ENCODE data around the gene TTR. TPM values are rescaled to one million over a fixed set of nuclear protein-coding genes. Genes with fewer than 3 reads are reported as not detected.

TTR gene
- total and polyA plus RNA-seq, 2 donors (not counting 1 experiment from before 2014, with no cell fraction given): not detected

DNA sequence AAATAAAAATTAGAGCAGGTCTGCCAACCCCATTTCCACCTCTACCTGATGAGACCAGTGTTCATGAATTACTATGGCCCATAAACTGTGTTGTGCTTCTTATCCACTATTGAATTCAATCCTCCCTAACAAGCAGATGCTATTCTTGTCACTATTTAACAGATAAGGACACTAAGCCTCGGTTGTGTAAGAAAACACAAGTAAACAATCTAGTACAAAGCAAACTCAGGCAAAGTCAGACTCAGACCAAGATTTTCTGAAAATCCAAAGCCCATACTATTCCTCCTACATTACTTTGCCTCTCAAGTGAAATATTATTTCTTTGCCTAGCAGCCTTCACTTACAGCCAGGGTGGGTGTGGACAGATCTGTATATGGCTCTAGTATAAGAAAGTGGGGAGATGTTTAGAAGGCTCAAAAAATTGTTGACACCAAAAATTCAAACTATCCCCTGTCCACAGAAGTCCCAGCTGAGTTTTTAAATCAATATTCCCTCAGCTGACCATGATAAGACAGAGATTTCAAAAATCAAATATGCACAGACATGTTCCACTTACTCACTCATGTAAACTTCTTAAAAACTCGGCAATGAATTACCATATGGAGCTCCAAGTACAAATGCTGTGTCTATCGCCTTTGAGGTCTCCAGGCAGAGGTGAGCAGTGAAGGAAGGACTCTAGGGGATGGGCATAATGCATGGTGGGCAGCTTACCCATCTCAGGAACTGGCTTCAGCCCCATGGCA lies 16.0 kb upstream of the TTR start:
- H3K4me1 ChIP-seq (ENCODE audit: control insufficient read depth in 2 of 2, insufficient read depth in 2 of 2, low read length in 2 of 2): no peaks in the 10 kb centered on the region
- H3K4me2 ChIP-seq (replicated peaks; ENCODE audit: low read depth, low read length, poor library complexity, severe bottlenecking): no peak overlapping the region
- H3K27me3 Mint-ChIP-seq: no peaks in the 10 kb centered on the region
- no peaks in the 10 kb centered on the region for H3K4me1 Mint-ChIP-seq
- no peak for DNase-seq
- H3K4me3 ChIP-seq (ENCODE audit: control extremely low read depth in 1 of 5, extremely low read depth in 1 of 5, insufficient read depth in 1 of 5, low read depth in 2 of 5, low read length in 4 of 5): no peak overlapping the region
- no peaks in the 10 kb centered on the region for H4K20me1 ChIP-seq (ENCODE audit: control insufficient read depth, insufficient read depth, low read length, poor library complexity, severe bottlenecking)
- no peak overlapping the region for H3K27ac Mint-ChIP-seq
- no peaks in the 10 kb centered on the region for H3K9me3 ChIP-seq (ENCODE audit: control extremely low read depth in 1 of 3, control insufficient read depth in 2 of 3, insufficient read depth in 1 of 3, low read length in 2 of 3)
- H3K36me3 ChIP-seq (replicated peaks in 1 of 2; ENCODE audit: control extremely low read depth in 1 of 2, control insufficient read depth in 1 of 2, extremely low read depth in 1 of 2, insufficient read depth in 2 of 2, low read length in 1 of 2): no peaks in the 10 kb centered on the region
- no peaks in the 10 kb centered on the region for H3K27me3 ChIP-seq (replicated peaks in 1 of 4; ENCODE audit: control extremely low read depth in 1 of 4, control insufficient read depth in 3 of 4, insufficient read depth in 4 of 4, low read length in 3 of 4)
- H3K9ac ChIP-seq (ENCODE audit: low read length): no peak overlapping the region
- no peak overlapping the region for H3K27ac ChIP-seq (ENCODE audit: low read length in 2 of 2)
- WGBS (ENCODE audit: insufficient coverage): 94% methylated on average over 2 of the region's 3 CpGs
- POLR2A ChIA-PET: no interaction called here
- H3K9me3 Mint-ChIP-seq (ENCODE audit: insufficient read depth): no peaks in the 10 kb centered on the region
- TF ChIP-seq, protein P1, sequence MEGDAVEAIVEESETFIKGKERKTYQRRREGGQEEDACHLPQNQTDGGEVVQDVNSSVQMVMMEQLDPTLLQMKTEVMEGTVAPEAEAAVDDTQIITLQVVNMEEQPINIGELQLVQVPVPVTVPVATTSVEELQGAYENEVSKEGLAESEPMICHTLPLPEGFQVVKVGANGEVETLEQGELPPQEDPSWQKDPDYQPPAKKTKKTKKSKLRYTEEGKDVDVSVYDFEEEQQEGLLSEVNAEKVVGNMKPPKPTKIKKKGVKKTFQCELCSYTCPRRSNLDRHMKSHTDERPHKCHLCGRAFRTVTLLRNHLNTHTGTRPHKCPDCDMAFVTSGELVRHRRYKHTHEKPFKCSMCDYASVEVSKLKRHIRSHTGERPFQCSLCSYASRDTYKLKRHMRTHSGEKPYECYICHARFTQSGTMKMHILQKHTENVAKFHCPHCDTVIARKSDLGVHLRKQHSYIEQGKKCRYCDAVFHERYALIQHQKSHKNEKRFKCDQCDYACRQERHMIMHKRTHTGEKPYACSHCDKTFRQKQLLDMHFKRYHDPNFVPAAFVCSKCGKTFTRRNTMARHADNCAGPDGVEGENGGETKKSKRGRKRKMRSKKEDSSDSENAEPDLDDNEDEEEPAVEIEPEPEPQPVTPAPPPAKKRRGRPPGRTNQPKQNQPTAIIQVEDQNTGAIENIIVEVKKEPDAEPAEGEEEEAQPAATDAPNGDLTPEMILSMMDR (IDR thresholded peaks at IDR 0.05): no peak
- no peak for TF ChIP-seq EZH2 (IDR thresholded peaks at IDR 0.05; ENCODE audit: borderline replicate concordance, insufficient read depth, low read depth, low read length, poor library complexity, severe bottlenecking)
- intact Hi-C loops (cut with micrococcal nuclease): no loop called here
- no peak overlapping the region for H3K4me3 Mint-ChIP-seq
- H3K79me2 ChIP-seq (ENCODE audit: control insufficient read depth, insufficient read depth, low read length): no peaks in the 10 kb centered on the region
- H2AFZ ChIP-seq (ENCODE audit: insufficient read depth, low read depth, low read length, poor library complexity, severe bottlenecking): no peak overlapping the region
- ATAC-seq (ENCODE audit: low read depth): no peak
- CTCF ChIA-PET: interaction anchor here (1.2 kb wide), 1 partner anchor 23 kb away, joined by 3 read pairs; no protein-coding TSS in a partner anchor

DNA sequence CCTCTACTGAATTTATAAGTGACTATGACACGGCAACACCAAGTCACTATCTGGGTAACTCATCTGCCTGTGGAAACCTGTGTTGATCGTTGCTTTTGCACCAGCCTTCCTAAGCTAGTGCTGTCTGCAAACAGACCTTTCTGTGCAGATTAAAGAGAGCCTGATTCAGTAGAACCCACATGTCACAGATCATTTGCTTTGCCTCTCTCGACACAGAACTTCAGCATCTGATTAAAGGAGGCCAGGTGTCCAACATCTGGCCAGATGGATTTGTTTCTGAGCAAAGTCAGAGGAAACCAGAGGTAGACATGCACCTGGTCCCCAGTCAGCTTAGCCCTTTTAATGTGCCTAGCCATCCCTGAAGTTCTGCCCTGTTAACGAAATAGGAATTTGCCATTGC lies 15.0 kb upstream of the TTR start:
- no peaks in the 10 kb centered on the region for H3K9me3 ChIP-seq (ENCODE audit: control extremely low read depth in 1 of 3, control insufficient read depth in 2 of 3, insufficient read depth in 1 of 3, low read length in 2 of 3)
- H3K4me3 ChIP-seq (ENCODE audit: control extremely low read depth in 1 of 5, extremely low read depth in 1 of 5, insufficient read depth in 1 of 5, low read depth in 2 of 5, low read length in 4 of 5): no peak overlapping the region
- no peaks in the 10 kb centered on the region for H4K20me1 ChIP-seq (ENCODE audit: control insufficient read depth, insufficient read depth, low read length, poor library complexity, severe bottlenecking)
- TF ChIP-seq, protein P1 (IDR thresholded peaks at IDR 0.05): no peak
- TF ChIP-seq EZH2 (IDR thresholded peaks at IDR 0.05; ENCODE audit: borderline replicate concordance, insufficient read depth, low read depth, low read length, poor library complexity, severe bottlenecking): no peak
- no peaks in the 10 kb centered on the region for H3K36me3 ChIP-seq (replicated peaks in 1 of 2; ENCODE audit: control extremely low read depth in 1 of 2, control insufficient read depth in 1 of 2, extremely low read depth in 1 of 2, insufficient read depth in 2 of 2, low read length in 1 of 2)
- Mint-ChIP-seq H3K4me3 (no peak overlapping the region), H3K27ac (no peak overlapping the region), H3K4me1 (no peaks in the 10 kb centered on the region), H3K9me3 (ENCODE audit: insufficient read depth) (no peaks in the 10 kb centered on the region), H3K27me3 (no peaks in the 10 kb centered on the region)
- H3K4me2 ChIP-seq (replicated peaks; ENCODE audit: low read depth, low read length, poor library complexity, severe bottlenecking): no peak overlapping the region
- no peak overlapping the region for H2AFZ ChIP-seq (ENCODE audit: insufficient read depth, low read depth, low read length, poor library complexity, severe bottlenecking)
- no peak for ATAC-seq (ENCODE audit: low read depth)
- no peak overlapping the region for H3K9ac ChIP-seq (ENCODE audit: low read length)
- ChIA-PET CTCF (interaction anchor here (1.2 kb wide), 1 partner anchor 24 kb away, joined by 3 read pairs; no protein-coding TSS in a partner anchor), POLR2A (no interaction called here)
- H3K27ac ChIP-seq (ENCODE audit: low read length in 2 of 2): no peak overlapping the region
- no peaks in the 10 kb centered on the region for H3K27me3 ChIP-seq (replicated peaks in 1 of 4; ENCODE audit: control extremely low read depth in 1 of 4, control insufficient read depth in 3 of 4, insufficient read depth in 4 of 4, low read length in 3 of 4)
- WGBS (ENCODE audit: insufficient coverage): 36% methylated on average over 4 of the region's 4 CpGs
- no peaks in the 10 kb centered on the region for H3K4me1 ChIP-seq (ENCODE audit: control insufficient read depth in 2 of 2, insufficient read depth in 2 of 2, low read length in 2 of 2)
- no peak for DNase-seq
- intact Hi-C loops (cut with micrococcal nuclease): no loop called here
- H3K79me2 ChIP-seq (ENCODE audit: control insufficient read depth, insufficient read depth, low read length): no peaks in the 10 kb centered on the region

Data from B cell (primary cell).